Measurements from ENCODE around the gene CTSE.

CTSE gene

DNA sequence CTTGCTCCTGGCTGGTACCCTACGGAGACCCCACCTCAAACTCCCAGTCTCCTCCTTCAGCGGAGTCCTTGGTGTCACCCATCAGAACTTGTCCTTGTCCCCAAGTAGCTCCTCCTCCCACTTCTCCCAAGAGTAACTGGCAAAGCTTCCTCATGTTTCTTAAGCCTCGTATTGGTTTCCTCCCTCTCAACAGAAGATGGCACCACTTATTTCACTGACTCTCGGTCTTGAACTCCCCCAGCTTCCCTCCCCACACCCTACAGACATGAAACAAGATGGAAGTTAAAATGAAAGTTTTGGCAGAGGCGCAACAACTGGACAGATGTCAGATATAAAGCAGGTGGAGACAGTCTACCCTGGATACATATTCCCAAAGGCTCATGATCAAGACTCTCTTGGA, 33.9 kb downstream of the CTSE start:
- no peak for DNase-seq

DNA sequence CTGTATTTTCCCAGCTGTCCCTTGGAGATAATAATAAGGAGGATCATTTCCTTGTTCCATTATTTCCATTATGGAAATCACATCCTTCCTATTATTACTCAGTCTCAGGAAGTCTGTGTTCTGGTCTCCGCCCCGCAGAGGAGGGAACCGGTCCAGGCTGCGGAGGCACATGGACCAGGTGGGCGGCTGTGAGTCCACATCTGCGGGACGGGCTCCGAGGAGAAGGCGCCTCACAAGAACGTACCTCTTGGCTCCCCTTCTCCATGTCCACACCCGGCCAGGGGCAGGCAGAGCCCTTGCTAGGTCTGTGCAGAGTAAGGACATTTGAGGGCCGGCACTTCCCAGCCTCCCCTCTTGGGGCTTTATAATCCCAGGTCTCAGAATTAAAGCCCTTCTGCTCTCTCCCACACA, 35.1 kb downstream of the CTSE start:
- DNase-seq, result no peak

DNA sequence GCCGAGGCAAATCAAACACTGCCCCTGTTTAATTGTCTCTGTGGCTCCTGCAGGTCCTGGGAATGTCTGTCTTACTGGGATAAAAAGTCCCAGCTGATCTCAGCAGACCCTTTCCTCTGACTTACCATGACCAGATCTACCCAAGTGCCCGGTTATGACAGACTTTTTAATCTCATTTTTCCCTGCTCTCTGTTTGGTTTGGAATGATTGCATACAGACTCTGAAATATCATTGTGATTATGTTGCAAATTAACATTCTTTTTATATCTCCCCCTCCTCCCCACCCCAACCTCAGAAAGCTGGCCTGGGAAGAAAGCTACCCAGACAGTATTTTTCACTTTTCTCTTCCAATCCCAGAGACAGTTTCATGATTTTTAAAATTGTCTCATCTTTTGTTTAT, 36.8 kb downstream of the CTSE start:
- no peak for DNase-seq

DNA sequence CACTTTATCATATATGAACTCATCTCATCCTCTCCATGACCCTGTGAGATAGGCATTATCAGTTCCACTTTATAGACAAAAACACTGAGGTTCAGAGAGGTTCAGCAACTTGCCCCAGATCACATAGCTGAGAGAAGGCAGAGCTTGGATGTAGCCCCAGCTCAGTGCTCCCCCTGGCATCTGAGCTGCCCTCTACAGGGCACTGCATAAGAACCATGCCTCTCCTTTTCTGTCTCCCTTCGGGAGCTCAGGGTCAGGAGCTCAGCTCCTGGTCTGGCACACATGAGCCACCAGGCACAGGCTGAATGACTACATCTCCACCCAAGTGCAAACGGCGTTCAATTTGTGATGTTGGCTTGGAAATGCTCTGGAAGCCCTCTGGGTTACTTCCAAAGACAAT, 37.4 kb downstream of the CTSE start:
- no peak for DNase-seq

DNA sequence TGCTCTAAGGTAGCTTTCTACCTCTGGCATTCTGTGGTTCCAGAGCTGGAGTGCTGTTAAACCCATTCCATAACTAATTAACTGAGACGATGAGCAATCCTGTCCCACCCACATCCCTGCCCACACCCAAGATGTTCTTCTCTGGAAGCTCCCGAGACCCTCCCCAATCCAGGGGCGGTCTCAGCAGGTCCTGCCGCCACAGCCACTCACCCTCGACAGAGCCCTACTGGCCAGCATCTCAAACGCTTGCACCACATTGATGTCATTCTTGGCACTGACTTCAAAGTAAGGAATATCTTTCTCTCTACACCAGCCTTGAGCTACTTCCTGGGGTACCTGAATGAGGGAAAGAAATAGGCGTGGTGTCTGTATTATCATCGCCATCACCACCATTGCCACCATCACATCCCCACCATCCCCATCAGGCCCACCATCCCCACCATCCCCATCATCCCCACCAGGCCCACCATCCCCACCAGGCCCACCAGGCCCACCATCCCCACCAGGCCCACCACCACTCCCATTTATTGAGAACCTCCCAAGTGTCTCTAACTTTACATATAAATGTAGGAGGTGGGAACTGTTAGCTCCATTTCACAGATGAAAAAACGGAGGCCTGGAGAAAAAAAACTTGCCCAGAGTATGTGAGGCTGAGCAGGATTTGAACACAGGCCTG, 38.2 kb downstream of the CTSE start:
- no peak for DNase-seq

DNA sequence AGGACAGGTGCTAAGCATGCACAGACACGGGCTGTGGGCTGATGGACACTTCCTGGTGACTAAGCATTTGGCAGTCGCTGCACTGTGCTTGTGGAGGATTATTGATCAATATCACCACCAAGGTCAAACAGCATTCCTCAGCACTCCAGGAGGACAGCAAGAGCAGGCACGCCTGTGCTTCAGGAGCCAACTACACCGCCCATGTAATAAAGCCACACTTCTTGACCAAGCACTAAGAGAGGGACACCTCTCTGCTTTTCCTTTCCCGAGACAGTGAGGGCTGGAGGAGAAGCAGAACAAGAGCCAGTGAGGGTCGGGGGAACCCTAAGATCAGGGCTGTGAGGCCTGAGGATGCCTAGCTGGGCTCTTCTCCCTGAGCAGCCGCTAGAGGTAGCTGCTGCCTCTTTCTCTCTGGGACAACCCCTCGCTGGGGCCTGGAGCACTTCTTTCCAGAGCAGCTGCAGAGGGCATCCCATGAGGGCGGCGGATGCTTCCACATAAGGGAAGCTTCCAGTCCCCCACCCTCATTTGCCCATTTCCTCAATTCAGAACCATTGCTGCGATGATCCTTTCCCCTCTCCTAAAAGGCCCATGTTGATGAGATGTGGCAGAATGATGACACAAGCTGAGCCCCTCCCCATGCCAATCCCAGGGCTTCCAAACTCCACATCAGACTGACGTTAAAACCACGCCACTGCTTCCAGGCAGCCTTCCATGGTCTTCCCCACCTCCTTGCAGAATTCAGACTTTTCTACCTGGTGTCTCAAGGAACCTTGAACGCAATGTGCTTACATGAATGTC, 39.6 kb downstream of the CTSE start:
- no peak for DNase-seq

DNA sequence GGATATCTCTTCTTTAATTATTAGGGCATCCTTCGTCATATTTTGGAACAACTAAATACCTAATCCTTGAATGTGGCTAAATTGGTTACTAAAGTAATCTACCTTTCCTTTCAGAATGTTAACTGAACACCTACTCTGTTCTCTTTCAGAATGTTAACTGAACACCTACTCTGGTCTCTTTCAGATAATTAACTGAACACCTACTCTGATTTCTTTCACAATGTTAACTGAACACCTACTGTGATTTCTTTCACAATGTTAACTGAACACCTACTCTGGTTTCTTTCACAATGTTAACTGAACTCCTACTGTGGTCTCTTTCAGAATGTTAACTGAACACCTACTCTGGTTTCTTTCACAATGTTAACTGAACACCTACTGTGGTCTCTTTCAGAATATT, 42.4 kb downstream of the CTSE start:
- DNase-seq, result no peak

DNA sequence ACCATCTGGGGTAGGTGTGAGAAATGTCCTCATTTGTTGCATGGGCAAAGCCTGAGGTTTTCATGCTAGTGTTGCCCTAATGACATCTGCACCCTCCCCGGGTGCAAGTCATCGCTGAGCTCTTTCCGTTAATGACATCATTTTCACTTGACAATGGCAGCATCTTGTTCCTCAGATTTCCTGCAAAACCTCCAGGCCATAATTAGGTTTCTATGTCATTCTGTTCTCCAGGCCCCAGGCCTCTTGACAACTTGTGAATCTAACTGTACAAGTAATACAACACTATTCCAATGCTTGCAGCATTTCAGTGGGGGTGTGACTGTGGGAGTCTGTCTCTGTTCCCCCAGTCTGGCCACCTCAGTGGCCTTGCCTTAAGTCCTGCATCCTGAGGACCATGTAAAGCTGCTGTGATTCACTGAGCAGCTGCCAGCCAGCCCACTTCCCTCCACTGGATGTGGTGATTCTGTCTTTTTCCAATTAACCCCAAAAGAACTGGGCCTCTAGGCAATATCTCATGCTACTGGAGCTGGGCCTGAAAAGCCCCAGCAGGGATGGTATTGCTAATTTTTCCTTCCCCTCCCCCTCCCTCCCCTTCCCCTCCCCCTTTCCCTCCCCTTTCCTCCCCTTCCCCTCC, 43.3 kb downstream of the CTSE start:
- no peak for DNase-seq

DNA sequence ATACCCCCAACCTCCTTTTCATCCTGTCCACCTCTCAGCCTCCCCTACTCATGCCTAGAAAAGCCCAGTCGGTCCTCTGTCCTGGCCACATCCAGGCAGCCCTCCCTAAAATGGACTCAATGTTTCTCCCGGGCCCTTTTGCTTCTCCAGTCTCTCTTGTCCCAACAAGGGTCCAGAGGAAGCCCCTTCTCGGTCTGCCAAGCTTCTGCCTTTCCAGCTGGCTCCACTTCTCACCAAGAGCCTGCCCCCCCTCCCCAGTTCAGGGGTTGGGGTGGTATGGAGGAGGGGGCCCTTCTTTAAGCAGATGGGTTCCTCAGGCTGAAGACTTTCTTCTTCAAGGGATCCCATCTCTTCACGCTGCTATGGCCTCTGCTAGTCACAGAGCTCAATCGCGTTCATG, 44.4 kb downstream of the CTSE start:
- DNase-seq, result no peak

DNA sequence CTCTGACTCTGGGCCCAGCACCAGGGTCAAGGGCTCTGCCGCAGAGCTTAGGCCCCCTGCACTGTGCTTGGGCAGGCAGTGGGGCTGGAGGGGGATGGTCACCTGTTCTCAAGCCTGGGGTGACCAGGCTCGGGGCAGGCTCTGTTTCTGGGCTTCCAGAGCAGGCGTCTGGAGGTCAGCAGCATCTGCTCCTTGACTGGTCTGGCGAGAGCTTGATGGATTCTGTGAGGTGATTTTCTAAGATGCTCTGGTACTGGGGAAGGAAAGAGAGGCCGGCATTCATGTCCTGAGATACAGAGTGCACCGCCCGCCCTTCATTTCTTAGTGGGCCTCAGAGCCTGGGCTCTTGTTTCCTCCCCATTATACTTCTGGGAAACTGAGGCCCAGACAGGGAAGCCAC, 45.0 kb downstream of the CTSE start:
- DNase-seq, result no peak

DNA sequence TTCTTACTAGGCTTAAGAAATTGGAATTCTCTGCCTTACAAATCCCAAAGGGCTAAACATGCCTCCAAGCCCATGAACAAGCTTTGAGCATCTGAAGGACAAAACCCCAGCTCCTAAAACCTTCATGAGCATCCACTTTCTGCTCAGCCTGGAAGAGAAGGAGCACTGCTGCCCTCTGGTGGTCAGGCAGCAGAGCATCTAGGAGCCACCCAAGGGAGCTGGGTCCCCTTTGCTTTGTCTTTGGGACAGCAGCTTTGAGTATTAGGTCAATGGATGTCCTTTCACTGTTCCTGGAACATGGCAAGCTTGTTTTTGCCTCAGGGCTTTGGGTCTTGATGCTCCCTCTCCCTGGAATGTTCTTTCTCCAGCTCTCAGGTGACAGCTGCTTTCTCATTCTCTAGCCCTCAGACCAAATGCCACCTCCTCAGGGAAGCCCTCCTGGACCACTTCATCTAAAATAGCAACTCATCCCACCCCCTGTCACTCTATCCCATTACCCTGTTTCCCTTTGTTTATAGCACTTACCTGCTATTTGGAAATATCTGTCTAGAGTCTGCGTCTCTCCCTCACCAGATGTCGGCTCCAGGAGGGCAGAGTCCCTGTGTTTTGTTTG, 46.2 kb downstream of the CTSE start:
- peak; percentile 91 for DNase-seq

DNA sequence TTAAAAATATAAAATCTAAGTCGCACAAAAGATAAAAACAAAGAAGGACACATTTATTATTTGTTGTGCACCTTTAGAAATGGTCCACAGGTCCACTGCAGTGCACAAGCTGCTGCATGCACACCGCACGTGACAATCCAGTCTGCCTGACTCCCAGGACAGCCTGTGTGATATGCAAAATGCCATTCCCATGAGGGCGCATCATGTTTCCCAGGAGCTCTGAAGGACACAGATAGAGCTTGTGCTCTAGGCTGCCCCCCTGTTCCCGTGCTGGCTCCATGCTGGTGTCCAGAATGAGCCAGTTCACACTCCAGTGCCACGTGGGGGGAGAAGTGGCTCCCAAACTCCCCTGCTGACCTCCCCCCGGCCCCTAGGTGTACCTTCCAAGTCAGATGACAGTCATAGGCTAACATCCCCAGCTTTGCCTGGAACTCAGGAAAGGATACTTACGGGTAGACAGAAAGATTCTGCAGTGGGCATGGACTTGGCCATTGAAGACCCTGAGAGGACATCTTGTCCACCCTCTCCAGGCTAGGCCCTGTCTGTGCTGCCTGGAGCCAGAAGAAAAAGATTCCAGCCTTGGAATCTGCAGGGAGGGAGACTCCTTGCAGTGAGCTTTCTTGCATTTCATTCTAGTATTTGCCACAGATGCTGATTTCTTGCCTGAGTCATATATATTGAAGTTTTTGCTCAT, 46.8 kb downstream of the CTSE start:
- no peak for DNase-seq

DNA sequence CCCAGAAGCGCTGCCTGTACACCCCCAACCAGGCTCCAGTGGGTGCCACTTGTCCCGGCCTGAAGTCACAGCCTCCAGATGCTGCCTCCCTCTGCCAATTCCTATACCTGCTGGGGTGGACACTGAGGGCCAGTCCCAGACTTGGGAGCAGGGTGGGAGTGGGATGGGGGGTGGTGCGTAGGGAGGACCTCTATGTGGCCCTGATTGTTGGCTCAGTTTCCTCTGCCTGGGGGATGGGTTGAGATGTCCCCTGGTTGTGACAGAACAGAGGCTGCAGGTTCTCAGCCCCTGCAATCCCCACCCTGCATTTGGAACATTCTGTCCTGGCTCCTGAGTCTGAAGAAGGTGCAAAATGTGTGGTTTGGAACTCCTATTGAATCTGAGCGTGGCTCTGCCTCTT, 47.7 kb downstream of the CTSE start:
- DNase-seq, result no peak

DNA sequence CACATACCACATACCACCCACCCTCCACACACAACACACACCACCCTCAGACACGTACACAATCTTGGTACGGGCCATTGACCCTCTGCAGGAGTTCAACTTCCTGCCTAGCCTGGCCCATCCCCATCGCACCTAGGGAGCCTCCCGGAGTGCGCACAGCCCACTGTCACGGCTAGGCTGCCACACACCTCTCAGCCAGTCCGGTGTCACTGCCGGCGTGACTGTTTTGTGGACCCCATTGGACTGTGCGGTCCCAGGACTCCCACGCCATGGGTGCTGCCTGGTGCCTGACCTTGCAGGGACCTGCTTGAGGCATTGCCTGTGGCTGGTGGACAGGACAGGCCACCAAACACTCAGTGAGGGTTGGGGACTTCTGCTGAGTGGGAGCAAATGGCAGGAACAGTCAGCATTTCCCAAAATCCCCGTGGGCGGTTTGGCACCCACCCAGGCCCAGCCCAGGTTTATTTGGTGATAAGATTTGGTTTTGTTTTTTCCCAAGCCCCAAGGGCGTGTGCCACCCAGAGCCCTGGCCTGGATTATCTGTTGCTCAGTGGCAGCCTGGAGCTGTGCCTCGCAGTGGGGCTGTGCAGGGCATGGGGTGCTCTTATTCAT, 48.2 kb downstream of the CTSE start:
- DNase-seq, result no peak

DNA sequence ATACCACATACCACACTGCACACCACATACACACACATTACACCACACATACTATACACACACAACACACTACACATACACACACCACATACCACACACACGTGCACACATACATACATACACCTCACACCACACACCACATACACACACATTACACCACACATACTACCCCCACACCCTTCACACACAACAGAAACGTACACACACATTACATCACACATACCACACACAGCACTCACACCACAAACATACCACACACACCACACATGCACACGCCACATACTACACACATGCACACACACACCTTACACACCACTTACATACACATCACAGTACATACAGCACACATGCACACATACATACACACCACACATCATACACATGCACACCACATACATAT, 49.0 kb downstream of the CTSE start:
- DNase-seq, result no peak

DNA sequence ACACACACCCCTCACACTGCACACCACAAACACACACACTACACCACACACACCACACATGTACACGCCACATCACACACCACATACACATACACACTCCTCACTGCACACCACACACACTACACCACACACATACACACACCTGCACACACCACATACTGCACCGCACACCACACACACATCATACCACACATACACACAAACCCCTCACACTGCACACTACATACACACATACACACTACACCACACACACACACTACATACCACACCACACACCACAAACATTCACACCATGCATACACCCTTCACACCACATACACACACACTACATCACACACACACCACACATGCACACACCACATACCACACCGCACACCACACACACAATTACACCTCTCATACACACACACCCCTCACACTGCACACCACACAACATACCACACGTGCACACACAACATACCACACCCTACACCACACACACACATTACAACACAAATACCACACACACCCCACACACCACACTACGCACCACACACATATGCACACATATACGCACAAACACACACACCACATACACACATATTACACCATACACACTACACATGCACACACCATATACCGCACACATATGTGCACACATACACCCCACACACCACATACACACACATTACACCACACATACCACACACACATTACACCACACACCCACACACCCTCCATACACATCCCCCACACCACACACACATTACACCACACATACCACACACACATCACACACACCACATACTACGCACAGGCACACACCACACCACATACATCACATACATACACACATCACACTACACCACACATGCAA, 50.1 kb downstream of the CTSE start:
- no peak for DNase-seq

DNA sequence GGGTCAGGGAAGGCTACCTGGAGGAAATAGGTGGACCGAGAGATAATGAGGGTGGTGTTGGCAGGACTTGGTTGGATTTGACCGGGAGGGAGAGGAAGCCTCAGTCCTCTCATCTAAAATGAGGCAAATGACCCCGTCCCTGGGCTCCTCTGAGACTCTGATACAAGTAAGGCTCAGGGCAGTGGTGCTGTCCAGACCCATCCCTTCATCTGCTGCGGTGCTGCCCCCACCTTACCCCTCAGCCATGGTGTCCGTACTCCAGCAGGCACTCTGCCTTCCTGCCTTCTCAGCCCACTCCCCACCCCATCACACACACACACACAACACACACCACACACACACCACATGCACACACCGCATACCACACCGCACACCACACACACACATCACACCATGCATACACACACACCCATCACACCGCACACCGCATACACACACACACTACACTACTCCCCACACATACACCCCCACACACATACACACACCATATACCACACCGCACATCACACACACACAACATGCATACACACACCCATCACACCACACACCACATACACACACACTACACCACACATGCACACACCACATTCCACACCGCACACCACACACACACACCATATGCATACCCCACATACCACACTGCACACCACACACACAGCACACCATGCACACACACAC, 51.1 kb downstream of the CTSE start:
- DNase-seq, result no peak

DNA sequence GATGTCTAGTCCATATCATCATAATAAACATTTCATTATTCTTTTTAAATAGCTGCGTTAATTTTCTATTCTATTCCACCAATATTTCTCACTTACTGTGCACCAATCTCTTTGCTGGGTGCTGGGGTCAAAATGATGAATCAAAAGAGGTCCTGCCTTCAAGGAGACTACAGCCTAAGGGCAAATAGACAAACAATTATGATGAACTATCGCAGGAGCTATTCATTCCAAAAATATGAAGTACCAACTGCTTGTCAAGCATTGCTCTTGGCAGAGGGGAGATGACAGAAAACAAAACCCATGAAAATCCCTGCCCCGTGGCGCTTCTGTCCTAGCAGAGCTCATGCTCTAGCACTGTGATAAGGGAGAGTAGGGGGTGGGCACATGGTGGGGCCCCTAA, 51.6 kb downstream of the CTSE start:
- DNase-seq, result no peak

DNA sequence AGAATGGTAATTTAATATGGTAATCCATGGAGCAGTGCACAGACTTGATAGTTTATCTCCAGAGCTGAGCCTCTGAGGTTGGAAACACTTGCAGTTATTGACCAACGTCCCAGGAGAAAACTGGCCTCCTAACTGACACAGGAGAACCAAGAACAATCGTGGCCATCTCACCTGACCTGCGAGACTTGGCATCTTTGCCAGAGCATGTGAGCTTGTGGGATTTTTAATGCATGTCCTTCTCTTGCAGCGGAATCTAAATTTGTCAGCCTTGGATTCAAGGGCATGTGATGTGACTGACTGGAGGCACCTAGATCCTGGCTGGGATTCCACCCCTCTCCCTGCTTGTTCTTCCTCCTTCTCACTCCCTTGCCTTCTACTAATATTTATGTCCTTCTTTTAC, 52.6 kb downstream of the CTSE start:
- no peak for DNase-seq

DNA sequence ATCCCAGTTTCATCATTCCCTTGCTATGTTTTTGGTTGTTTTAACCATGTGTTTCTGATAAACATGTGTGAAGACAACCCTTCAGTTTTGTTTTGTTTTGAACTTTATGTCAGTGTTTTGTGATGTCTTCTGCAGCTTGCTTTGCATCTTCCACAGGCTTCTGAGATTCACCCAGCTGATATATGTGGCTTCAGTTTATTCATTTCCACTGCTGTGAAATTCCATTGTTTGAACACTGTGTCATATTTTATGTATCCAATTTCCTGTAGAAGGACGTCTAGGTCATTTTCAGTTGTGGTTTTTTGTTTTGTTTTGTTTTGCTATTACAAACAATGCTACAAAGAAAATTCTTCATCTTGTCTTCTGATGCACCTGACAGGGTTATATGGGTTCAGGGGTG, 53.2 kb downstream of the CTSE start:
- DNase-seq, result no peak

DNA sequence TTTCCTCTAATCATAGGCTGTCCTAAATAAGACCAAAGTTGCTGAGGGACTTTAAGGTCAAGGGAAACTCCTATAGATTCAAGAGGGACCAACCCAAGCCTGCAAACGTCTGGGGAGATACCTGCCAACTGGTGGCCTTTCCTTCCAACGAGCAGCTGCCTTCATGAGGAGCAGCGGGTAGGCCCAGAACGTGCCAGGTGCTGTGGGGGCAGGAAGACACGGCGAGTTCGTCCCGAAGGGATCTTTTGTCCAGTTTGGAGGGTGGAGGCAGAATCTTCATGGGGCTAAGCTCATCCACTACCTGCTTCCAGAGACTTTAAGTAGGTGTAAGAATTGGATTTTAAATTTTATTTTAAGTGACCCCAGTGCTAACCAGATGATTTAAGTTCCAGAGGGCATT, 54.5 kb downstream of the CTSE start:
- DNase-seq, result no peak

Data from activated CD8-positive, alpha-beta memory T cell treated with anti-CD3 and anti-CD28 coated beads, Interleukin-2, amount 50 U/mL, for 48 hours (primary cell).